Activated naive CD4-positive, alpha-beta T cell (primary cell): Measurements from ENCODE around the gene KLK2.

ENCODE experiments used
- DNase-seq, 4 experiments: peaks; one replicate each; lab custom pipeline; 2025; lab: John Stamatoyannopoulos, UW

The KLK2 gene

GRCh38 chr19:50850738-50851137, 22.5 kb upstream of the KLK2 start:
- DNase-seq = no peak

GRCh38 chr19:50851620-50852019, 21.6 kb upstream of the KLK2 start:
- no peak for DNase-seq

- DNase-seq = no peak
Observed at GRCh38 chr19:50854636-50855410, 18.4 kb upstream of the KLK2 start, which contains the start of gene KLK3. KLK3 (plus strand) TSS chr19:50854915; CDS start chr19:50854956, 41 bp downstream.

GRCh38 chr19:50857366-50857765, 15.9 kb upstream of the KLK2 start:
- no peak for DNase-seq

GRCh38 chr19:50858886-50859285, 14.4 kb upstream of the KLK2 start:
- no peak for DNase-seq

GRCh38 chr19:50859849-50860248, 13.4 kb upstream of the KLK2 start:
- DNase-seq = no peak

DNA sequence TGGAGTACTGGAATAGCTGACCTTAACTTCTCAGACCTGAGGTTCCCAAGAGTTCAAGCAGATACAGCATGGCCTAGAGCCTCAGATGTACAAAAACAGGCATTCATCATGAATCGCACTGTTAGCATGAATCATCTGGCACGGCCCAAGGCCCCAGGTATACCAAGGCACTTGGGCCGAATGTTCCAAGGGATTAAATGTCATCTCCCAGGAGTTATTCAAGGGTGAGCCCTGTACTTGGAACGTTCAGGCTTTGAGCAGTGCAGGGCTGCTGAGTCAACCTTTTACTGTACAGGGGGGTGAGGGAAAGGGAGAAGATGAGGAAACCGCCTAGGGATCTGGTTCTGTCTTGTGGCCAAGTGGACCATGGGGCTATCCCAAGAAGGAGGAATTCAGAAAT, 12.2 kb upstream of the KLK2 start:
- no peak for DNase-seq

GRCh38 chr19:50861496-50862286, 11.5 kb upstream of the KLK2 start:
- DNase-seq = no peak

DNA sequence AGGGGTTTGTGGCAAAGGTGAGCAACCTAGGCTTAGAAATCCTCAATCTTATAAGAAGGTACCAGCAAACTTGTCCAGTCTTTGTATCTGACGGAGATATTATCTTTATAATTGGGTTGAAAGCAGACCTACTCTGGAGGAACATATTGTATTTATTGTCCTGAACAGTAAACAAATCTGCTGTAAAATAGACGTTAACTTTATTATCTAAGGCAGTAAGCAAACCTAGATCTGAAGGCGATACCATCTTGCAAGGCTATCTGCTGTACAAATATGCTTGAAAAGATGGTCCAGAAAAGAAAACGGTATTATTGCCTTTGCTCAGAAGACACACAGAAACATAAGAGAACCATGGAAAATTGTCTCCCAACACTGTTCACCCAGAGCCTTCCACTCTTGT, 3.8 kb upstream of the KLK2 start:
- DNase-seq = no peak

DNA sequence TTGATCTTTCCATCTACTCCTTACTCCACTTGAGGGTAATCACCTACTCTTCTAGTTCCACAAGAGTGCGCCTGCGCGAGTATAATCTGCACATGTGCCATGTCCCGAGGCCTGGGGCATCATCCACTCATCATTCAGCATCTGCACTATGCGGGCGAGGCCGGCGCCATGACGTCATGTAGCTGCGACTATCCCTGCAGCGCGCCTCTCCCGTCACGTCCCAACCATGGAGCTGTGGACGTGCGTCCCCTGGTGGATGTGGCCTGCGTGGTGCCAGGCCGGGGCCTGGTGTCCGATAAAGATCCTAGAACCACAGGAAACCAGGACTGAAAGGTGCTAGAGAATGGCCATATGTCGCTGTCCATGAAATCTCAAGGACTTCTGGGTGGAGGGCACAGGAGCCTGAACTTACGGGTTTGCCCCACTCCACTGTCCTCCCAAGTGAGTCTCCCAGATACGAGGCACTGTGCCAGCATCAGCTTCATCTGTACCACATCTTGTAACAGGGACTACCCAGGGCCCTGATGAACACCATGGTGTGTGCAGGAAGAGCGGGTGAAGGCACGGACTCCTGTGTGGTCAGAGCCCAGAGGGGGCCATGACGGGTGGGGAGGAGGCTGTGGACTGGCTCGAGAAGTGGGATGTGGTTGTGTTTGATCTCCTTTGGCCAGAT, 2.7 kb upstream of the KLK2 start:
- no peak for DNase-seq

DNA sequence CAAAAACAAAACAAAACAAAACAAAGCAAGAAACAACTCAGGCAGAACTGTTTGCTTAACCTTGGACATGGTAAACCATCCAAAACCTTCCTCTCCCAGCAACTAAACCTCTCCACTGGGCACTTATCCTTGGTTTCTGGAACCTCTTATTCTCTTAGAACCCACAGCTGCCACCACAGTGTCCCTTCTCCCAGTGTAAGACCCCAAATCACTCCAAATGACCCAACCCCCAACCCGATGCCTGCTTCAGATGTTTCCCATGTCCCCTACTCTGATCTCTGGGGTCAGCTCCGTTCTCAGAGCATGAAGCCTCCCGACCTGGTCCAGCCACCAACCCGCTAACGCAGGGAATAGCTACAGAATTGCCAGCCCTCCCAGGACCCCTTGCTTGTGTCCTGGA, 972 bp downstream of the KLK2 start:
- no peak for DNase-seq

GRCh38 chr19:50875795-50876422, 2.7 kb downstream of the KLK2 start:
- no peak for DNase-seq

GRCh38 chr19:50876456-50876855, 3.2 kb downstream of the KLK2 start:
- no peak for DNase-seq

- DNase-seq = no peak
Observed at GRCh38 chr19:50877338-50877737, 4.1 kb downstream of the KLK2 start.

DNA sequence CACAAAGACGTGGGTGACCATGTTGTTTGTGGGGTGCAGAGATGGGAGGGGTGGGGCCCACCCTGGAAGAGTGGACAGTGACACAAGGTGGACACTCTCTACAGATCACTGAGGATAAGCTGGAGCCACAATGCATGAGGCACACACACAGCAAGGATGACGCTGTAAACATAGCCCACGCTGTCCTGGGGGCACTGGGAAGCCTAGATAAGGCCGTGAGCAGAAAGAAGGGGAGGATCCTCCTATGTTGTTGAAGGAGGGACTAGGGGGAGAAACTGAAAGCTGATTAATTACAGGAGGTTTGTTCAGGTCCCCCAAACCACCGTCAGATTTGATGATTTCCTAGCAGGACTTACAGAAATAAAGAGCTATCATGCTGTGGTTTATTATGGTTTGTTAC, 5.6 kb downstream of the KLK2 start:
- no peak for DNase-seq

DNA sequence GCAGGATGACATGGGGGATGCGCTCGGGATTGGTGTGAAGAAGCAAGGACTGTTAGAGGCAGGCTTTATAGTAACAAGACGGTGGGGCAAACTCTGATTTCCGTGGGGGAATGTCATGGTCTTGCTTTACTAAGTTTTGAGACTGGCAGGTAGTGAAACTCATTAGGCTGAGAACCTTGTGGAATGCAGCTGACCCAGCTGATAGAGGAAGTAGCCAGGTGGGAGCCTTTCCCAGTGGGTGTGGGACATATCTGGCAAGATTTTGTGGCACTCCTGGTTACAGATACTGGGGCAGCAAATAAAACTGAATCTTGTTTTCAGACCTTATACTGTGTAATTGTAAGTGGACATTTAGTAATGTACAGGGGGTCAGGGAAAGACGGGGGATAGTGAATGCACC, 7.0 kb downstream of the KLK2 start:
- no peak for DNase-seq

- DNase-seq = no peak
Observed at GRCh38 chr19:50882188-50882587, 8.9 kb downstream of the KLK2 start.

DNA sequence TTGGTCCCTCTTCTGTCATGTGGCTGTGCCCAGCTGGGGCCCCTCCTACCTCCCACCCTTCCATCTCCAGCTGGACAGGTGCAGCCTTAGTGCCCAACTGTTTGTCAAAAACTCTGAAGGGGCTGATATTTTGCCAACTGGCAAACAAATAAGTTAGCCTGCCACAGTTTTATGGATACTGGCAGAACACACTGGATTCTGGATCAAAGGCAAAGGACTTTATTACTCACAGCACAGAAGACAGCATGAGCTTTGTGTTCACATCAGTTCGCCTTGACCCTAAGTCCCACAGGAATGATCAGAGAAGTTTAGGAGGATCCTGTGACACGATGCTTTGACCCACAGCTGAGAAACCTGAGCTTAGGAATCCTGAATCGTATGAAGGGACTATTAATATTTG, 16.4 kb downstream of the KLK2 start:
- no peak for DNase-seq

- no peak for DNase-seq
Observed at GRCh38 chr19:50890422-50891252, 17.4 kb downstream of the KLK2 start.

DNA sequence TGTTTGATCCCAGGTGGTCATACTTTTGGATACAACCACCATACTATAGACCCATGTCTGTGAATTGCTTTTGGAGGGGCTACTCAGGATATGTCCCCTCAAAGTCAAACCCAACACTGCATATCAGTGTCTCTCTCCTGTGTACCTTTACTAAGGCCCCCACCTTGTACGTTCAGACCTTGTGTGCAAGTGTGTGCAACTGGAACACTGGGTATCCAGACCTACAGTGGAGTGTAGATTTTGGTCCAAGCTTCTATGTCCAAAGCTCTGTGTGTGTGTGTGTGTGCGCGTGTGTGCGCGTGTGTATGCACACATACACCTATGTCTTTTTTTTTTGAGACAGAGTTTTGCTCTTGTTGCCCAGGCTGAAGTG, 18.0 kb downstream of the KLK2 start:
- DNase-seq = no peak

DNA sequence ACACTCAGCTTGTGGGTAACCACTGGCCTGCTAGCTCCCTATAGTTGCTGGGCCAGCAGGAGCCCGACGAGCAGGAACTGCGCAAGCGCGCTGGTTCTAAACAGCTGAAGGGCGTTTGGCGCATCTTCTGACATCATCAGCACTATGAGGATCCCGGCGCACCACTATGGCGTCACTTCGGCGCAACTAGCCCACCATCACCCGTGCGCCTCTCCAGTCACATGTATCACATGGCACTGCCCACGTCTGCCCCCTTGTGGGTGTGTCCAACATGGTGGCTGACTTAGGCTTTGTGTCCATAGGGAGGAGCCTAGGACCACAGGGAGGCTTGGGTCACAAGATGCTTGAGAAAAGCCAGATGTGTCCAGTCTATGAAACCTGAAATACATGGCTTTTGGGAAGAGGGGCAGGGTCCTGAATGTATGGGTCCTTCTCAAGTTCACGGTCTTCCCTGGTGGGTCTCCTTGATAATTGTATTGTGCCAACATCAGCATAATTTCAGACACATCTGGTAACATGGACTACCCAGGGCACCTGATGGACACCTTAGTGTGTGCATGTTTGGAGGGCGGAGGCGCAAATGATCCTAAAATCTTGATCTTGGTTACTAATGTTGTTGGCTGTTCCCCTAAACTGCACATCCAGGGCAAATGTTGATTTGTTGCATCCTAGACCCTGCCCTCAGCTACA, 20.0 kb downstream of the KLK2 start:
- no peak for DNase-seq
